Suppressor macrophage (primary cell): ENCODE results near the gene CLEC16A.
A peak's percentile ranks its signal among the peaks of the same experiment; 100 is the strongest.

Experiments
- DNase-seq, 4 experiments: peaks; one replicate each; pipeline ENCODE4 v3.0.0-alpha.2; 2020 to 2022

The CLEC16A gene

GRCh38 chr16:11084876-11085485 is 140.6 kb downstream of the CLEC16A start:
- DNase-seq: no peak

DNA sequence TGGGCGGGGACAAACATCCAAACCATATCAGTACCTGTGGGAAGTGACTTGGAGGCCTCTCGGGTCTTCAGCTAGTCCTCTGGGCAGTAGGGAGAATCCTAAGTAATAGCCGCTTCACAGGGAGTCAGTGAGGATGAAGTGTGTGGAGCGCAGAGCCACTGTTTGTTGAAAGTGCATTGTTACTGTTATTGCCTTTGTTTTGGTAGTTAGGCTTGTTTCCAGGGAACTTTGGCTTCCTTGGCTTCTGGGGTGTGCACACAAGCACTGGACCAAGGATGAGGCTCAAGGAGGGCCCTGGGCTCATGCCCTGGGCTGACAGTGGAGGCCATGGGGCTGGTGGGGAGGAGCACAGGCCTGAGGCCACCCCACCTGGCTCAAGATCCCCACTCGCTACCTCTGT is 141.6 kb downstream of the CLEC16A start:
- no peak for DNase-seq

DNA sequence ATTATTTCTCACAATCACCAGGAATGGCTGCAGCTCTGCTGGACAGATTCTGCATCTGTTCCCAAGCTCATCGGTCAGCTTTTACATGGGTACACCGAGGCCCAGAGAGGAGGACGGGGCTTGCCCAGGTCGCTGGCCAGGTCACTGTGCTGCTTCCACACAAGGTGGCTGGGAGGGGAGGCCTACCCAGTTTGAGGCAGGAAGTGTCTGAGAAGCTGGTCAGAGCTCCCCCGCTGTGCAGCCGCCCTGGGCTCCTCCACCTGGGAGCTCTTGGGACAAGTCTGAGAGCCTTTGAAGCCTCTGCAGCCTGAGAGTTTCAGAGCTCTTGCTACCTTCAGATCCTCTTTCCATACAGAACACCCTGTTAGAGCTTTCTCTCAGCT is 143.3 kb downstream of the CLEC16A start:
- DNase-seq: no peak

GRCh38 chr16:11088074-11088730 is 143.8 kb downstream of the CLEC16A start:
- DNase-seq: no peak

DNA sequence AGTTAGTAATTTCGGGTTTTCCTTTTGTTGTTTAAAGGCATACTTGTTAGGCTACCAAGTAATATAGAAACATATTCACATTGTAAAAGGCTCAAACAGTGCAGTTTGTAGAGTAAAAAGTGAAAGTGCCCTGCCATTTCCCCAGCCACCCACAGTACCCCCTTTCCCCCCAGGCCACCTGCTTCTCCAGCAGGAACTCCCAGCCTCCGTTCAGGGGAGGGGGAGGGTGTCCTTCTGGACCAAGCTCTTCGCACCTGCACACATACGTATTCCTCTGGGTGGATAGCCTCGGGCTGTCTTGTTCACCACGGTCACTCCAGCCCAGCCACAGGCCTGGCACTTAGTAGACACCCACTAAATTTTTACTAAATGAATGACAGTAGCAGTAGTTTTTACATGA is 144.5 kb downstream of the CLEC16A start:
- no peak for DNase-seq

DNA sequence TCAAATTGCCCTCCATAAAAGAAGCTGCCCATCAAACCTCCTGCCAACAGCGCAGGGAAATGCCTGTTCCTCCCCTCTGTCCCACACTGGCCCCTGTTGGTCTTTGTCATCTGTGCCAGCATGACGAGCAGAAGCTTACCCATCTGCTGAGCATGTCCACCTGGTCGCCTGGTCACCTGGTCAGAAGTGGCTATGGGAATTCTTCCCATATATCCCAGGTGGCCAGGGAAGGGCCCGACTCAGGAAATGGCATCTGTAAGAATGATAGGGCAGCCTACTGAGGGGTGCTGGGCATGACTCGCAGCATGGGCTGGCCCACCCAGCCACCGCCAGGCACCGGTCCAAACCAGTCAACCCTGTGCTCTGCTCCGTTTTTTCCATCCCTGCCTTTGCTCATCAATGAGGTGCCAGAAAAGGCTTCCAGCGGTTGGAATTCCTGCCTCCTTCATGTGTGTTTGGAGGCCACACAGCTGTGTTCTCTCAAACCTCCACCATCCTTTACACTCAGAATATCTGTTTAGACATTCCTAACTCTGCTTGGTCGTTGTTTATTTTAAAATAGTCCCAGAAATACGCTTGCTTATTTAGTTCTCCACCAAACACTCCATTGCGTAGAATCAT is 145.2 kb downstream of the CLEC16A start:
- DNase-seq: no peak

DNA sequence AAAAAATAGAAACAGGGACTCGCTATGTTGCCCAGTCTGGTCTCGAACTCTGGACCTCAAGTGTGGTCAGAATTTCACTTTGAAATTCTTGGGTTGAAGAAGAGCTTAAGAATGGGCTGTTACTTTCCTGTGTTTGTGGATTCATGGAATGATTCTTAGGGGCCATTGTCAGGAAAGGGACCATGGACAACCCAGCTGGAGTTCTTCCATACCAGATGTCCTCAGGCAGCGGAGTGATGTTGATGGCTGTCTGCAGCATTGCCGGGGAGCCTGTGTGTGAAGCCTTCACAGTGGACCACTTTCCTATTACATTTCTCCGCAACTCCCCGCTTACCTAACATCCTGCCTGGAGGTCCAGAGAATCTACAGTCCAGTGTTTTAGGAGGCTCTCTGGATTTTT is 145.9 kb downstream of the CLEC16A start:
- DNase-seq: no peak

GRCh38 chr16:11091021-11091785 is 146.8 kb downstream of the CLEC16A start:
- DNase-seq: no peak

DNA sequence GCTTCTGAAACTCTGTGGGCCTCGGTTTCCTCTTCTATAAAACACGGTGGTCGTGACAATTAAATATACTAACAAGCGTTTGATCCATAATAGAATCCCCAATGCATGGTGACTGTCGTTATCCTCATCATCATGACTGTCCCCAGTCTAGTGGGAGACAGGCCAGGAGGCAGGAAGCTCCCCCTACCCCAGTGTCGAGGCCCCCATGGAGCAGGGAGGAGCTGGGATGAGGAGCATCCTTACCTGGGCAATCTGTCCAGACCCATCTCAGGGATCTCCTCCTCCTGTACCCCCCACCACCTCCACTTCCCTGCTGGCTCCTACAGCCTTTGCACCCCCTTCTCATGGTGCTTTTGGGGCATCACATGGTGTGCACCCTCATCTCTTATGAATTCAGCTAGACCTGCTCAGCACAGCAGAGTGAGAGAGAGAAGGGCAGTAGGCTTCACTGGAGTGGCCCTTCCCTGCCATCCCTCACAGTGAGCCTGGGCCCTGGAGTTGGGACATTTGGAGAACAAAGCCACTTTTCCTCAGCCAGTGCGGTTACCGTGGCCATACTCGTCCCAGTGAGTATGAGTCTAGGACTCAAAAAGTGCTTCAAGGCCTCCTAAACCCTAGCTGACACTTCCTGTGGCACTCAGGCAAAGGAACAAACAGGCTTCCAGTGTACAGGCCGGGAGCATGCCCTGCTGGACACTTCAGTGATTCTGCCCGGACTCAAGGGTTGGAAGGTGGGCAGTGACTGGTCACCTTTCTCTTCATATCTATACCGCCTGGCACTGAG is 148.6 kb downstream of the CLEC16A start:
- DNase-seq: no peak

DNA sequence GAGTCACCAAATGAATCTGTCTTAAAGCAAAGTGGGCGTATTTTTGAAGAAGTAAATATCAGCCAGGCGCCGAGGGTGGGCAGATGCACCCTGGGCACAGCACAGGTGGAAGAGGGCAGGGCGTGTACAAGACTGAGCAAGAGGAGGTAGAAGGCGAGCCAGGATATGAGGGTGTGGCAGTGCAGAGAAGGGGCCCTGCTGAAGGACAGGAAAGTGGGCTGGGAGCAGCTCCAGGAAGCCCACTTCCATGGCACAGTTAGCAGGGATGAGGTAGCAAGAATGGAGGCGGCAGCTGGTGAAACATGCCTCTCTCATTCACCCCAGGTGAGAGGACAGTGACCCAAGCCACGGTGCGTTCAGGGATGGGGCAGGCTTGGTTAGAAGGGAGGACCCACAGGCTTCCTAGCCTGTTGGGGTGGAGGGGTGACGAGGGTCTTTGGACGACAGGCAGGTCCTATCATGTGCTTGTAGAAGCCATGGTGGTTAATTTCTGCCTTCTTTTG is 149.3 kb downstream of the CLEC16A start:
- no peak for DNase-seq

DNA sequence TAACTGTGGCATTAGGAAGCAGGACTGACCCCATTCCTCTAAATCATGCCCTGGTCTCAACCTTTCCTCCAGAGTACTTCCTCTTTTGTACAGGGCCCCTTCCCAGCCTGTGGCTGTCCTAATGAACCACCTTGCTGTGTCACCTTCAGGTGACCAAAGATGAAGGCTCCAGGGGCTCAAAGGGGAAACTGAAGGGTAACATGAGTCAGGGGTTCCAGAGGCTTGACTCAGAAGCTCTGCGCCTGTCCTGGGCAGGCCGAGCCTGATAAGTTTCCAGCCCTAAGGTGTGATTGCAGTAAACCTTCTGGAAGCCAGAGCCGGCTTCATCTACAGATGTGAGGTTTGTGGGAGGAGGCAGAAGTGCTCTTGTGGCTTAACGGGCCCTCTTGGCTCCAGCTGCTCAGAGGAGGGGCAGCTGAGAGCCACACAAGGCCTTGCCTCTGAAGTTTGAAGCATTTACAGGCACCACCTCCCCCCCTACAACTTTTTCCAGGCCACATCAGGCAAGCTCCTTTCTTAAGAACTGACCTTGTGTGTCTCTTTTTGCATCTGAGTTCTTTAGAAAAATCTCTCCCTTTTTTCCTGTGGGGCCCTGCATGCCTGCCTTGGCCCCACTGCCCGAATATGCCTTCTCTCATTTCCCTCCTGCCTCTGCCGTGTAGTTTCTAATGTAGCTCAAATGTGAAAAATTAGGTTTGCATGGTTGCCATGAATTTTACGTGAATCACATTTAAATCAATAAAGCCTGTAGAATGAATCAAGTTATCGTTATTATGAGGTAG is 149.9 kb downstream of the CLEC16A start:
- DNase-seq: peak in 3 of 4 experiments; percentile 12 to 52 (median 35)

DNA sequence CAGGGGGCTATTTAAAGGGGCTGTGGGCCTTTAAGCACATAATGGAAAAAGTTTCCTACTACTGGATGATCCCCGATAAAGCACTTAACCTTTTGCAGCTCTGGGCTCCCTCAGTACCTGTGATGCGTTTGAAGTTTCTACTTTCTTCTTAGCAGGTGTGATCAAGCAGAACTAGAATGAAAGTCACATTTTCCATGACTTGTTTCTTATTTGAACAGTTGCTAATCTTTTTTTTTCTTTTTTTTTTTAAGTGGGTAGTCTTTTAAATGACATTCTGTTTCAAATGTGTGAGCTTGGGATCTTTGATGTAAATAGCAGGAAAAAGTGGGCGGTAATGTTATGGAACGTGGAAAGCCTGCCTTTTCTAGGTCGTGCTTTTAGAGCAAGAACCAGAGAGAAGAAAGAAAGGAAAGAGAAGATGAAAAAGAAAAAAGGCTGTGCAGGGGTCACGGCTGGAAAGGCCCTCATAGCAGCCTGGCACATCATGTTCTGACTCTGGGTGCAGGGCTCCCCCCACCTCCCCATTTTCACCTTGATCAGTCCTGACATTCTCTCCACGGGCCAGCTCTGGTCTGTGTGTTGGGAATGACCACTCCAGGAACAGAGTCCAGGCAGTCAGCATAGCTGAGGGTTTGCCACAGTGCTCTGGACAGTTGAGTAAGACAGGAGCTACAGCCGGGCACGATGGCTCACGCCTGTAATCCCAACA is 150.6 kb downstream of the CLEC16A start:
- DNase-seq: no peak

- no peak for DNase-seq
These were observed 151.6 kb downstream of the CLEC16A start for GRCh38 chr16:11095935-11096334.

GRCh38 chr16:11097094-11097786 is 152.9 kb downstream of the CLEC16A start:
- no peak for DNase-seq

- no peak for DNase-seq
These were observed 153.4 kb downstream of the CLEC16A start for GRCh38 chr16:11097787-11098167.

GRCh38 chr16:11098601-11099390 is 154.4 kb downstream of the CLEC16A start:
- DNase-seq: no peak

- DNase-seq: no peak
These were observed 155.4 kb downstream of the CLEC16A start for GRCh38 chr16:11099672-11100205.

- DNase-seq: no peak
These were observed 155.9 kb downstream of the CLEC16A start for GRCh38 chr16:11100239-11100750.

- no peak for DNase-seq
These were observed 156.9 kb downstream of the CLEC16A start for GRCh38 chr16:11101283-11101682.
